ENCODE data around the gene CXCL16. TPM values are rescaled to one million over a fixed set of nuclear protein-coding genes. Genes with fewer than 3 reads are reported as not detected.

CXCL16 gene
- total RNA-seq, 1 experiment from 2014 or later: 4.5 TPM

DNA sequence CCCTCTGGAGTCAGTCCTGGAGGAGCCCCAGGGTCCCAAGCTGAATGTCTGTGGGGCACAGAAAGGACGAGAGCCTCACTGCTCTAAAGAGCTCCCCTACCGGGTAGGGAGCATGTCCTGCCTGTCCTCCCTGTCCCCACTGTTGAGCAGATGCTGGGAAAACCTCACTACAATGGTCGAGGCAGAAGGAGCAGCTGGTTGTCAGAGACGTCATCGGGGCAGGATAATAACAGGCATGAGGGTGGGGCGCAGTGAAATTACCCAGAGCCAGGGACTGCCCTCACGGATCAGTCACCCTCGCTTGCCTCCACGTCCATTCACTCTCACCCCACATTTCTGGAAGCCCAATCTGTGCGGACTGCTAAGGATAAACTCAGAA is 32.5 kb upstream of the CXCL16 start:
- Histone ChIP-seq H3K14ac (ENCODE audit: insufficient read depth, low read length) (peak overlapping the region; percentile 59; the same call in 1 of the 2 replicates), H3K27ac (ENCODE audit: insufficient read length, low read depth, low read length) (no peak overlapping the region), H3K9me3 (ENCODE audit: control insufficient read depth, low read depth, low read length) (no peaks in the 10 kb centered on the region), H3K4ac (ENCODE audit: low read depth, low read length) (no peak overlapping the region), H2AFZ (ENCODE audit: low read length) (no peak overlapping the region), H4K20me1 (ENCODE audit: control insufficient read depth, insufficient read depth, insufficient read length) (no peaks in the 10 kb centered on the region), H2BK12ac (ENCODE audit: insufficient read length, low read depth, low read length) (no peak overlapping the region), H3K27me3 (ENCODE audit: insufficient read depth, low read length) (no peaks in the 10 kb centered on the region), H4K8ac (replicated peaks; ENCODE audit: insufficient read length, low read depth, low read length) (no peak overlapping the region), H3K9ac (ENCODE audit: extremely low read depth, insufficient read length, low read length) (no peak overlapping the region), H3K79me1 (ENCODE audit: insufficient read depth, low read depth, low read length, poor library complexity, severe bottlenecking) (no peaks in the 10 kb centered on the region), H4K5ac (ENCODE audit: insufficient read length, low read depth, low read length) (no peak overlapping the region), H2BK20ac (ENCODE audit: low read depth, low read length, poor library complexity, severe bottlenecking) (no peak overlapping the region), H3K23ac (ENCODE audit: insufficient read length, low read depth, low read length) (no peak overlapping the region), H3K56ac (ENCODE audit: insufficient read length, low read depth, low read length) (no peak overlapping the region), H3K4me2 (ENCODE audit: insufficient read depth, insufficient read length, low read length) (no peak overlapping the region), H2BK120ac (ENCODE audit: low read depth, low read length, poor library complexity, severe bottlenecking) (no peak overlapping the region), H2AK5ac (ENCODE audit: insufficient read length, low read length) (no peak overlapping the region), H3T11ph (ENCODE audit: low read length) (no peak overlapping the region), H3K79me2 (ENCODE audit: insufficient read depth, low read length) (no peaks in the 10 kb centered on the region), H3K23me2 (ENCODE audit: insufficient read length, low read depth, low read length, poor library complexity, severe bottlenecking) (no peaks in the 10 kb centered on the region), H2BK5ac (ENCODE audit: insufficient read length, low read length) (no peak overlapping the region), H3K18ac (ENCODE audit: insufficient read length, low read depth, low read length) (no peak overlapping the region), H2BK15ac (ENCODE audit: low read depth, low read length) (no peak overlapping the region), H3K4me1 (ENCODE audit: insufficient read depth, low read length) (no peaks in the 10 kb centered on the region), H4K91ac (ENCODE audit: insufficient read length, low read depth, low read length) (no peak overlapping the region)
- no peaks in the 10 kb centered on the region for H3K36me3 Mint-ChIP-seq (ENCODE audit: insufficient read depth in 1 of 3, low read depth in 3 of 3)
- H3K4me1 Mint-ChIP-seq: no peaks in the 10 kb centered on the region
- peak overlapping the region in 1 of 3 experiments; percentile 44; a peak in 1 of 7 replicates for H3K27ac Mint-ChIP-seq
- peaks cover 27% of the 10 kb centered on the region for H3K27me3 Mint-ChIP-seq (ENCODE audit: low read depth)
- TF ChIP-seq, protein P1, sequence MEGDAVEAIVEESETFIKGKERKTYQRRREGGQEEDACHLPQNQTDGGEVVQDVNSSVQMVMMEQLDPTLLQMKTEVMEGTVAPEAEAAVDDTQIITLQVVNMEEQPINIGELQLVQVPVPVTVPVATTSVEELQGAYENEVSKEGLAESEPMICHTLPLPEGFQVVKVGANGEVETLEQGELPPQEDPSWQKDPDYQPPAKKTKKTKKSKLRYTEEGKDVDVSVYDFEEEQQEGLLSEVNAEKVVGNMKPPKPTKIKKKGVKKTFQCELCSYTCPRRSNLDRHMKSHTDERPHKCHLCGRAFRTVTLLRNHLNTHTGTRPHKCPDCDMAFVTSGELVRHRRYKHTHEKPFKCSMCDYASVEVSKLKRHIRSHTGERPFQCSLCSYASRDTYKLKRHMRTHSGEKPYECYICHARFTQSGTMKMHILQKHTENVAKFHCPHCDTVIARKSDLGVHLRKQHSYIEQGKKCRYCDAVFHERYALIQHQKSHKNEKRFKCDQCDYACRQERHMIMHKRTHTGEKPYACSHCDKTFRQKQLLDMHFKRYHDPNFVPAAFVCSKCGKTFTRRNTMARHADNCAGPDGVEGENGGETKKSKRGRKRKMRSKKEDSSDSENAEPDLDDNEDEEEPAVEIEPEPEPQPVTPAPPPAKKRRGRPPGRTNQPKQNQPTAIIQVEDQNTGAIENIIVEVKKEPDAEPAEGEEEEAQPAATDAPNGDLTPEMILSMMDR (conservative IDR thresholded peaks at IDR 0.05): no peak
- H3K9me3 Mint-ChIP-seq: no peaks in the 10 kb centered on the region
- no peak for DNase-seq
- WGBS (ENCODE audit: extremely low coverage, insufficient read length, low lambda C conversion rate): no CpG with 5 or more reads among the region's 10 CpGs
- H3K4me3 Mint-ChIP-seq: no peak overlapping the region

Measured in H9 (cell line).